Uterus (tissue), 4 donors: Measurements from ENCODE around the gene PAM16. TPM values are rescaled to one million over a fixed set of nuclear protein-coding genes. Genes with fewer than 3 reads are reported as not detected.
A peak's percentile ranks its signal among the peaks of the same experiment; 100 is the strongest.

ENCODE experiments used
- DNase-seq, 2 donors: peaks; one replicate each; pipeline ENCODE4 v3.0.0-alpha.2; 2019 to 2020
- H3K27ac ChIP-seq, 2 donors: fragments of 200-600 bp; sonication (generic); 1 replicate in 1 of 2; 2 replicates in 1 of 2; pipeline ENCODE4 v1.5.1; 2016 to 2018
- H3K27me3 ChIP-seq, 2 donors: fragments of 200-600 bp; sonication (generic); one replicate each; pipeline ENCODE4 v1.5.1; 2018 to 2019; ENCODE audit warnings: control low read depth in 1 of 2
- H3K36me3 ChIP-seq, 2 donors: fragments of 200-600 bp; sonication (generic); one replicate each; pipeline ENCODE4 v1.5.1; 2019; ENCODE audit warnings: control low read depth in 1 of 2
- H3K4me1 ChIP-seq, 2 donors: fragments of 200-600 bp; sonication (generic); one replicate each; pipeline ENCODE4 v1.5.1; 2018 to 2019; ENCODE audit warnings: control low read depth in 1 of 2
- H3K4me3 ChIP-seq, 2 donors: fragments of 200-600 bp; sonication (generic); 1 replicate in 1 of 2; 2 replicates in 1 of 2; pipeline ENCODE4 v1.5.1; 2018 to 2019; ENCODE audit warnings: mild to moderate bottlenecking in 1 of 2
- H3K9me3 ChIP-seq, 2 donors: fragments of 200-600 bp; sonication (generic); one replicate each; pipeline ENCODE4 v1.5.1; 2019; ENCODE audit warnings: control low read depth in 1 of 2
- POLR2A ChIP-seq, 2 donors: fragments of 450-650 bp; IDR thresholded peaks; one replicate each; pipeline ENCODE4 v1.6.1; 2016; ENCODE audit warnings: antibody characterized with exemption in 2 of 2, mild to moderate bottlenecking in 1 of 2, moderate library complexity in 1 of 2
- intact Hi-C: fragments of 100-400 bp; cut with DNase I; formaldehyde crosslinking; loops from one replicate; pipeline ENCODE4 v1.15.1; 2023; ENCODE audit warnings: low total_unique reads
- total RNA-seq, 4 donors: library from RNA; depleted of rRNA in 3 of 4; stranded (reverse); fragments of >200 nt in 3 of 4; gene quantifications; one replicate each; pipeline versions ENCODE4 v1.1.0 to v1.2.4, GENCODE V29; 2014 to 2023
- TF ChIP-seq, protein P1 (sequence below), 4 experiments: fragments of 200-600 bp in 2 of 4; fragments of 450-650 bp in 2 of 4; sonication (generic) in 2 of 4; IDR thresholded peaks; one replicate each; pipeline ENCODE4 v1.5.1; 2016 to 2019; ENCODE audit warnings: antibody characterized with exemption in 4 of 4, mild to moderate bottlenecking in 2 of 4, moderate library complexity in 1 of 4
- donor health status: DM: yes; HTN: yes; CAD: no.

PAM16 gene
- total RNA-seq, 4 donors from 2014 or later: 8.9 to 438 (median 35.3) TPM

DNA sequence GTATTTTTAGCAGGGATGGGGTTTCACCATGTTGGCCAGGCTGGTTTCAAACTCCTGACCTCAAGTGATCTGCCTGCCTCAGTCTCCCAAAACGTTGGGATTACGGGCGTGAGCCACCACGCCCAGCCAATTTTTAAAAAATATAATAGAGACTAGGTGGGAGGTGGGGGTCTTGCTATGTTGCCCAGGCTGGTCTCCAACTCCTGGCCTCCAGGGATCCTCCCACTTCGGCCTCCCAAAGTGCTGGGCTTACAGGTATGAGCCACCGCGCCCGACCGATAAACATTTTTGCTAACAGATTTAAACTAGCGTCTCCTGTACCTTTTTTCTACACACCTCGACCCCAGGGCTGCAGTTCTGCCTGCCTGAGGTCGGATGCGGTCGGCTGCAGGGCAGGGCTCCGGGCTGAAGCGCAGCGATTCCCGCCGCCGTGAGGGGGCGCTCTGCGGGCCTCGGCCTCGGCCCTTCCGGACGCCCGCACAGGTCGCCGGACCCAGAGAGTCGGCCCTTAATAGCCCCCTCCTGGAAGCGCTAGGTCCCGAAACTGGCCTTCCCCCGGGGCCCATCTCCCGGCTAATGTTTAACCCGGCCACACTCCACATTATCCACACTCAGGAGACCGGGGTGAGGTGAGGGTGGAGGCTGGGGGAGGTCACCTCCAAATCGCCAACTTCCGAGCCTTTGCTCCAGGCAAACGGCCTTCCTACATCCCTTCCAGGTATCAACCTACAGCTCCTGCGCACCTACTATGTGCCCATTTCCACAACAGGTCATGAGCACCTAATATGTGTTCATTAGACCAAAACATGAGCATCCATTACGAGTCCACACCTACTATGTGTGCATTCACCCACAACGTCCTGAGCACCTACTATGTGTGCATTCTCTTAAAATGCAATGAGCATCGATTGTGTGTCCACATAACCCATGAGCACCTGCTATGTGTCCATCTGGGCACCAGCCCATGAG lies 37.3 kb downstream of the PAM16 start:
- H3K27ac ChIP-seq: peak overlapping the region; percentile 90 to 96
- intact Hi-C loops: no loop called here
- no peak overlapping the region for H3K4me3 ChIP-seq
- TF ChIP-seq POLR2A (IDR thresholded peaks at IDR 0.05): no peak
- TF ChIP-seq, protein P1, sequence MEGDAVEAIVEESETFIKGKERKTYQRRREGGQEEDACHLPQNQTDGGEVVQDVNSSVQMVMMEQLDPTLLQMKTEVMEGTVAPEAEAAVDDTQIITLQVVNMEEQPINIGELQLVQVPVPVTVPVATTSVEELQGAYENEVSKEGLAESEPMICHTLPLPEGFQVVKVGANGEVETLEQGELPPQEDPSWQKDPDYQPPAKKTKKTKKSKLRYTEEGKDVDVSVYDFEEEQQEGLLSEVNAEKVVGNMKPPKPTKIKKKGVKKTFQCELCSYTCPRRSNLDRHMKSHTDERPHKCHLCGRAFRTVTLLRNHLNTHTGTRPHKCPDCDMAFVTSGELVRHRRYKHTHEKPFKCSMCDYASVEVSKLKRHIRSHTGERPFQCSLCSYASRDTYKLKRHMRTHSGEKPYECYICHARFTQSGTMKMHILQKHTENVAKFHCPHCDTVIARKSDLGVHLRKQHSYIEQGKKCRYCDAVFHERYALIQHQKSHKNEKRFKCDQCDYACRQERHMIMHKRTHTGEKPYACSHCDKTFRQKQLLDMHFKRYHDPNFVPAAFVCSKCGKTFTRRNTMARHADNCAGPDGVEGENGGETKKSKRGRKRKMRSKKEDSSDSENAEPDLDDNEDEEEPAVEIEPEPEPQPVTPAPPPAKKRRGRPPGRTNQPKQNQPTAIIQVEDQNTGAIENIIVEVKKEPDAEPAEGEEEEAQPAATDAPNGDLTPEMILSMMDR (IDR thresholded peaks at IDR 0.05): peak; percentile 31 to 52 (median 42)
- no peaks in the 10 kb centered on the region for H3K27me3 ChIP-seq
- H3K4me1 ChIP-seq: peaks cover 0 to 12% of the 10 kb centered on the region in 2 donors
- no peaks in the 10 kb centered on the region for H3K36me3 ChIP-seq
- no peak for DNase-seq
- H3K9me3 ChIP-seq: no peaks in the 10 kb centered on the region

GRCh38 chr16:4309833-4310266 lies 41.3 kb downstream of the PAM16 start:
- Histone ChIP-seq H3K4me3 (no peak overlapping the region), H3K36me3 (no peaks in the 10 kb centered on the region), H3K9me3 (no peaks in the 10 kb centered on the region), H3K27me3 (no peaks in the 10 kb centered on the region), H3K4me1 (no peaks in the 10 kb centered on the region), H3K27ac (no peak overlapping the region)
- DNase-seq: no peak
- TF ChIP-seq POLR2A (IDR thresholded peaks at IDR 0.05): no peak
- TF ChIP-seq, protein P1 (IDR thresholded peaks at IDR 0.05): peak in 3 of 4 experiments; percentile 4 to 26 (median 17)
- intact Hi-C loops: no loop called here

DNA sequence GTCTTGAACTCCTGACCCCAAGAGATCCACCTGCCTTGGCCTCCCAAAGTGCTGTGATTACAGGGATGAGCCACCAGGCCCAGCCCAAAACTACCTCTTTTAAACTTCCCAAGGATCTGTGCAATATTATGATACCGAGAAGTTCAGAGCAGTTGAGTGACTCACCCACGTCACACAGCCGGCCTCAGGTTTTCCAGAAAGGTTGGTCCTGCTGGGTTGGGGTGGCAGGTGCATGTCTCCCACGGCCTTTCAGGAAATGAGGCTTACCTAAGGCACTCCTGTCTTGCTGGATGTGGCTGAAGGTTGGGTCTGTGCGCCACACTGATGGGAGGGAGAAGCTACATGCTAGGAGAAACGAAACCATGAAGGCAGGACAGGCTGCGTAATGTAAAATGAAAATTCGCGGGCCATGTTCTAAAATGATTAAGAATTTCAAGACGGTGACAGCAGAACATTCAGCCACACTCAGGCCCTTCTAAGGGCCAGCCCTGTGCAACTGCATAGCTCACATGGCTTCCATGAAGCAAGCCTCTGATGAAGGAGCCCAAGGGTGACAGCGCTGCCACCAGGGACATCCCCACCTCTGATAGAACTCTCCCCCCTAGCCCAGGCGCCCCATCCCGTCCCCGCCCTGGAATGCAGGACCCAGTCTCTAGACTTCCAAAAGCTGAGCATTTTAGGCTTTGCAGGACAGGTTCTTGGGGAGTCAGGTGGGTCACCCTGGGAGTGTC lies 41.9 kb downstream of the PAM16 start:
- Histone ChIP-seq H3K4me1 (no peaks in the 10 kb centered on the region), H3K36me3 (no peaks in the 10 kb centered on the region), H3K27me3 (no peaks in the 10 kb centered on the region), H3K9me3 (no peaks in the 10 kb centered on the region), H3K4me3 (no peak overlapping the region), H3K27ac (no peak overlapping the region)
- no peak for DNase-seq
- intact Hi-C loops: no loop called here
- TF ChIP-seq POLR2A (IDR thresholded peaks at IDR 0.05): no peak
- TF ChIP-seq, protein P1 (IDR thresholded peaks at IDR 0.05): no peak

DNA sequence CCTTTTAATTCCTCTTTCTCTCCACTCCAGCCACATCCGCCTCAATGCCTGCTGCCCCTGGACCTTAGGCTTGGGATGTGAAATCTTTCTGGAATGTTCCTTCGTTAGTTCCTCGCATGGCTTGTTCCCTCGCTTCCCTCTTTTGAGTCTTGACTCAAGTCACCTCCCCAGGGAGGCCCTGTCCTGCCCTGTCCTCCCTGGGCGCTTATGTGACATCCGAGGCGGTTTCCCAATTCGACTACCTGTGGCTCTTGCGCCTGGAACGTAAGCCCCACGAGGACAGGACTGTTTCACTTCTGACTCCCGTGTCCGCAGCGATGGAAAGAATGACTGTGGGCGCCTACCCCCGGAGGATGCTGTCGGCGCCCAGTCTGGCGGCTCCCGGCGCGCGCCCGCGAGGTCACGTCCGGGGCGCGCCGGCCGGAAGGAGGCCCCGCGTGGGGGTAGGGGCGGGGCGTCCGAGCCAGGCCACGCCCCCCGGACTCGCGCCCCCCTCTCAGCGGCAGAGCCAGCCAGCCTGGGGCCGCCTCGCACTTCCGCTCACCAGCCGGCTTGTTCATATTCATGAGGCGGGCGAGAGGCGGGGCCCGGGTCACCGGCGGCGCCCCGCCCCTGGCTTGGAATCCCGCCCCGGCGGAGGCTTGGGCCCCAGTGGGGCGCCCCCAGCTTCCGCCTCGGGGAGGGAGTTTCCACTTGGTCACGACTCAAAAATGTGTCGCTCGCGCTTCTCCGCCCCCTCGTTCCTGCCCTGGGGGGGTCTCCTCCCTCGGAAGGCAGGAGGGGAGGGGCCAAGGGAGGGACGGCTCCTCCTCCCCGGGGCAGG lies 43.7 kb downstream of the PAM16 start:
- Histone ChIP-seq H3K27me3 (no peaks in the 10 kb centered on the region), H3K9me3 (no peaks in the 10 kb centered on the region), H3K4me1 (no peaks in the 10 kb centered on the region), H3K4me3 (peak overlapping the region; percentile 25 to 46), H3K27ac (peak overlapping the region; percentile 75 to 83), H3K36me3 (no peaks in the 10 kb centered on the region)
- peak; percentile 91 to 97 for DNase-seq
- intact Hi-C loops: no loop called here
- TF ChIP-seq, protein P1 (IDR thresholded peaks at IDR 0.05): peak in 1 of 4 experiments; percentile 5
- TF ChIP-seq POLR2A (IDR thresholded peaks at IDR 0.05): peak in 1 of 2 donors; percentile 45
